T follicular helper cell (primary cell): Measurements from ENCODE around the gene METTL9.
"Not testable (repeated sequence)": the region's sequence is repeated elsewhere in the genome, so short reads cannot be mapped to it uniquely, and the experiment has no call there.

Experiments
- DNase-seq: peaks from one replicate; pipeline ENCODE4 v3.0.0-alpha.2; 2020; ENCODE audit warnings: low read depth

Gene METTL9

GRCh38 chr16:21637032-21637968 is 37.9 kb downstream of the METTL9 start:
- DNase-seq, result no peak

- DNase-seq, result no peak
Measured at GRCh38 chr16:21638573-21638975, 39.2 kb downstream of the METTL9 start.

DNA sequence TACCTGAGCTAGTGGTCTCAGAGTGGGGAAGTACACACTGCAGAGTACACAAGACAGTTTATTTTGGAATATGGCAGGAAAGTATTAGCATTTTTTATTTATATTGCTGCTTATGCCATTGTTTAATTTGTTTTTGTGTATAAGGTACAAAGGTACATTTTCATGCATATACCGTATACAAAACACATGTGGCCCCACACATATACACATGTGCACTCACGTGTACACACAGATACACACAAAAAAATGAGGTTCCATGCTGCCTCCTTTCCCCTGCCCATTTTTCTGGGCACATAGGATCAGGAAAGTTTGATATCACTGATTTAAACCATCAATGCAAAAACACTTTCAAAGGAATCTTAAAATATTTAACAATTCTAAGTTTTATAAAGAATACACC is 40.1 kb downstream of the METTL9 start:
- DNase-seq, result no peak

- no peak for DNase-seq
Measured at GRCh38 chr16:21641916-21642315, 42.5 kb downstream of the METTL9 start.

GRCh38 chr16:21642861-21643260 is 43.5 kb downstream of the METTL9 start:
- DNase-seq, result no peak

DNA sequence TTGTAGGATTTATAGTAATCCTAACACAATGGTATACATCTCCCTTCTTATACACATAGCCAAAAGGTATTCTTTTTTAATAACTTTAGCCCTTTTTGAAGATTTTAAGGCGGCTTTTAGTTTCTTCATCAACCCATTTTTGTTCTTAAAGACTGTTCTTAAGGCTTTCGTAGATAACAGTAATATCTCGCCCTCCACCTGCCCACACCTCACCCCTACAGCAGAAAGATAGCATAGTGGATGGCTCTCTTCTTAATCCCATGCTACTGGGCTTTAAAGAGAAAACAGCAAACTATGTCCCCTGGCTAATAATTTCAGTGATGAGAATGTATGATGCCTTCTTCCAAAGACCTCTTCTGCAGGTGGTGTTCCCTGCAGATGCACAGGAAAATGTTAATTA is 44.4 kb downstream of the METTL9 start:
- no peak for DNase-seq

DNA sequence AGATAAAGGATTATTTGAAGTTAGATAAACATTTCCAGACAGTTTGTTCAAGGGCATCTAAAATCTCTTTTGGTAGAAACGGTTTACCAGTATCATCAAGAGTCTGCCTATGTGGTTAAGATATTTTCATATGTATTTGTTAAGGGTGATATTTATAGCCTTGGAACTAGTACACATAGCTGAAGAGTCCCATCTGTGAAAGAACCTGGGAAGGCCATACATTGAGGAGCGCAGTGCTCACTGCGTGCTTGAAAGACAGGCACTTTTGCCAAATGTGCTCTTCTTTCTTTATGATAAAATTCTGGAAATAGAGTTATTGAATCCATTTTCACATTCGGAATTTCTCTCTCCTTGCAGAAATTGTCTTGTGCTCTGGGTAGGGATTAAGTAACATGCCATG is 45.3 kb downstream of the METTL9 start:
- DNase-seq, result no peak

- DNase-seq, result no peak
Measured at GRCh38 chr16:21645261-21645721, 45.9 kb downstream of the METTL9 start.

- DNase-seq, result no peak
Measured at GRCh38 chr16:21646091-21646490, 46.7 kb downstream of the METTL9 start.

GRCh38 chr16:21646721-21647561 is 47.6 kb downstream of the METTL9 start:
- peak; percentile 38 for DNase-seq

DNA sequence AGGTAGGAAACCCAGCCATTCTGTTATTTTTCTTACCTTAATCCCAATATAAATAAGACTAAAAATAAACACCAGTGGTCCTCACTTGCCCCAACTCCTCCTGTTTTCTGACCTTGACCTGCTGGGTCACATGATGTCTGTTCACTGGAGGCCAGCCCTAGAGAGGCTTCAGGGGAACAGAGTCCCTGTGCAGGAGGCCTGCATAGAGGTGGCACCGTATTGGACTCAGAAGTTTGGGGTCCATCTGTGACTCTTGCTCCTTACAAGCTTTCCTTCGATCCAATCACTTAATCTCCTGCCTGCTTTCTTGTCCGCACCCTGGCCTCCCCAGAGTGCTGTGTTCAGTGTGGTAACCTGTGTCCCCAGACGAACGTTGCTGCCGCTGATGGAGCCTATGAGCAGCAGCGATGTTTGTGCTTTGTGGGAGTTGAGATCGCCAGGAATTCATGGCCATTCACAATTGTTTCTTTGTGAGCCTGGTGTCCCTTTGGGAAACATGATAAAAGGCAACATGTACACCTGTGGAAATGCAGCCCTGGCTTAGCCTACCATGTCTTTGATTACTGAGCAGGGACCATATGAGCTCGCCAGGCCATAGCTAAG is 48.3 kb downstream of the METTL9 start:
- no peak for DNase-seq

- not testable (repeated sequence) for DNase-seq
Measured at GRCh38 chr16:21649826-21650406, 50.5 kb downstream of the METTL9 start.

DNA sequence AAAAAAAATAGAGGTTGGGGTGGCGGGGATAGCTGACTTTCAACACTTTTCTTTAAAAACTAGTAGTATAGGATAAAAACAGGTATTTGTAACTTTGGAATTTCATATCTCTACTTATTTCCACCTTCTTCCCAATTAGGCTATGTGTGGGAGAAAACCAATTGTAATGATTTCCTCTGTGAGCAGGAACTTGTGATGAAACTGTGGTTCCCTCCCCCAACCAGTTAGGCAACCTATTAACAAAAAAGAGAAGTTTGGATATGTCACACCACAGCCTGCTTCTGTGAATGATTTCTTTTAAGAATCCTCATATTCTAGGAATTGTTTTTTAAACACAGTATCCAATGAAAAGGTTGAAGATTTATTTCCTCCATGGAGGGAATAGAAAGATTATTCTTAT is 51.1 kb downstream of the METTL9 start:
- DNase-seq, result no peak

- no peak for DNase-seq
Measured at GRCh38 chr16:21651515-21651914, 52.1 kb downstream of the METTL9 start.

DNA sequence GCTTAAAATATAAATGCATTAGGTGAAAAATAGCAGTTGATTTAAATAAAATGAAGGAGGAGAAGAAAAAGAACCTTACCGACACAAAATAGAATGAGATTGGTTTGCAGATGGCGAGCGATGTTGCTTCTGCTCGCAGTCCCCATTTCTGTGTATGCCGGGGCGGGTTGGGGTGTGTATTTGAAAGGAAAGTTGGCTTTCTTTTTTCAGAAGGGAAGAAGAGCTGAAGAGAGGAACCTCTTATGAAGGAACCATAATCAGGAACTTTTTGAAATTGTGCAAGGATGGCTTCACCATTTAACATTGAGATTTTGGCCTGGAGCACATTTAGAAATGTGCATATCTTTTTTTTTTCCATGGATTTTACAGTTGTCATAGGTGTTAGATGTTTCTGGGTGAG is 53.1 kb downstream of the METTL9 start, which contains the start of gene IGSF6:
Gene IGSF6 (minus strand): TSS at position 156 of the 400 bp plus-strand sequence. CDS start 10 bp downstream, at position 146.
- no peak for DNase-seq

DNA sequence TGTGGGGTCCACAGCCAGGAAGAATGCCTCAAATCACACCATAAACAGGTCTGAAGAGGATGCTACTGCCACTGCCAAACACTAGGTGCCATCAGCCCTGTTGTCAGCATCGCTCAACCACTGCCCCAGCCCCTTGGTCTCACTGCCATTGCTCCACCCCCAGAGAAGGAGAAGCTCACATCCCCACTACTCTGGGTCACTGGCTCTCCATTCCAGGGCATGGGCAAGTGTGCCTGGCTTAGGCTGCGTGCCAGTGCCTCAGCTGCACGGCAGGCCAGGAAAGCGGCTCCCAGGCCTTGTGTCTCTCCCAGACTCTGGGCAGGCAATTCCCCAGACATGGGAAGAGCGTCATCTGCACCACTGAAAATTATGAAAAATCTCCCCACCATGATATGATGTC is 54.2 kb downstream of the METTL9 start:
- no peak for DNase-seq

DNA sequence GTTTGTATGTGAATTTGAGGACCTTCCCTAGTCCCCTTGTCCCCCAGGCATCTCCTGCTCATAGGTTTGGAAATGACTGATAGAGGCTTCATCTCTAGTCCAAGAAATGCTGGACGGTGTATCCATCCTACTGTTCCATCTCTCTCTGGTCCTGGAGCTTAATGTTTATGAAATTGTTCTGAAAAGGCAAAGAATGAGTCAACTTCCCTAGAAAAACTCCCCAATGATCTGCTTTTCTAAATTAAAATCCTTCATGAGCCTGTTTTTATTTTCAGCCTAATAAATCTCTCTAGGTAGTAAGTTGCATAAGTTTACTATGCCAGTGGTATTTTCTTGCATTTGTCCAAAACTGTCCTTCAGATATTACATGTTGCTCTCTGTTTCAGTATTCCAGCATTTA is 55.1 kb downstream of the METTL9 start:
- DNase-seq, result no peak

DNA sequence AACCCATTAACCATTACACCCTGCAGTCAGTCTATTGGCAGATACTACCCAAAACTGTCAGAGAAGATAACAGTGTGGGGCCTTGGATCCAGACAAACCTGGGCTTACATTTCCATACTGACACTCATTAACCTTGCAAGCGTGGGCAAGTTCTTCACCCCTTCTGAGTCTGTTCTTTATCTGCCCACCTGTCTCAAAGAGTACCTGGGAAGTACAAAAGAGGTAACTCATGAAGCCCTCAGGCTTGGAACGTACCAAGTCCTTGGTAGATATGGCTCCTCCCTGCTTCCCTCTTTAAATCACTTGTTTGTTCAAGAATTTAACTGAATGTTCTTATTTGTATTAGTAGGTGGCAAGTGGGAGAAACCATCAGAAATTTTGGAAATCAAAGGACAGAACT is 55.5 kb downstream of the METTL9 start:
- no peak for DNase-seq

DNA sequence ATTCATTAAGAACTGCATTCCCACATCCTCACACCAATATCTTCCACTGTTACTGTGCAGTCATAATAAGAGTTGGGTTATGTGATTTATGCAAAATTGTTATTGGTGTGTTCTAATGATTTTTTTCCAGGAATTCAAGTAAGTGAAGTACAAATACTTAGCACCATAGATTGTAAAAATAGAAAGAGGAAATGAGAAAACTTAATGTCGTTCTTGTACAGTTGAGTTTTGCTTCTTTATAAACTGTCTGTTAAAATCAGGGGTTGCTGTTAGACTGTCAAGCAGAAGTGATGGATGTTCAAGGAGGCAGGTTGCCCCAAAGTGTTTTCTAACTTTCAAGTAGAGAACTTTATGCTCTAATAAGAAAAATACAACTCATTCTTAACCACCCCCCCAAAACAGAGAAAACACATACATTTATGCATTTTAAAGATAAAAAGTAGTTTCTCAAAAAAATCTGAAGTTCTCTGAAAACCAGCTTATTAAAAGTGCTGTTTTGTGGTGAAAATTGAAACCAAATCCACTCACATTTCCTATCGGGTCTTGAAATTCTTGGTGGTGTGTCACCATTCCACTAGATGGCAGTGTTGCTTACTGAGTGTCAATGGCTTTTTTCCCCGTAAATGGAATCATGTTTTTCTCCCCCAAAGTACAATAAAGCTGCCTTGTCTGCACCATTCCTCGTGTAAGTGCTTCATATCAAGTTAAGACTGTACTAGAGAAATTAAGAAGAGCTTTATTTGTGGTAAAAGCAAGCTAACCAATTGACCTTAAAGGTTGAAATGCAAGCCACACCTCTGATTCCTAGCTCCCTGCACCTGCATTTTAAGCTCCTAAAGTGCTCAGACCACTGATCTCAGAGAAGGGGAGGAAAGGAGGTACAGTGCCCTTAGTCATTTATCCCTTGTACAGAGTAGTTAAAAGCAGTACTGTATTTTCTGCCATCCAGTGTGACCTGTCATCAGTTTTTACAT is 57.7 kb downstream of the METTL9 start:
- DNase-seq, result peak; percentile 27

GRCh38 chr16:21659124-21659523 is 59.7 kb downstream of the METTL9 start:
- no peak for DNase-seq
